NB4 (cell line): Measurements from ENCODE around the gene CALR.

Experiments used
- CTCF ChIP-seq: IDR thresholded peaks from one replicate; pipeline ENCODE4 v1.5.1; 2012; ENCODE audit warnings: low read depth, low read length
- MAX ChIP-seq: IDR thresholded peaks from 2 replicates; pipeline ENCODE4 v1.6.1; 2011; ENCODE audit warnings: low read depth, low read length
- POLR2A ChIP-seq: IDR thresholded peaks from 2 replicates; pipeline ENCODE4 v1.6.1; 2011; ENCODE audit warnings: mild to moderate bottlenecking; ENCODE audit not compliant: insufficient read length; ENCODE audit errors: extremely low read depth

- TF ChIP-seq POLR2A (no peak), CTCF (no peak), MAX (no peak)
Measured at GRCh38 chr19:12970070-12970820, 31.8 kb downstream of the CALR start.
